Measurements from ENCODE around the gene IRX2.

The IRX2 gene

GRCh38 chr5:2755681-2756171, 4.2 kb upstream of the IRX2 start:
- H3K27ac ChIP-seq = no peak overlapping the region
- no peak for TF ChIP-seq ZFX (IDR thresholded peaks at IDR 0.05)
- no peak for TF ChIP-seq CTCF (conservative IDR thresholded peaks at IDR 0.05)

GRCh38 chr5:2755076-2755680, 3.7 kb upstream of the IRX2 start:
- no peak overlapping the region for H3K27ac ChIP-seq
- TF ChIP-seq ZFX (IDR thresholded peaks at IDR 0.05) = no peak

- TF ChIP-seq CTCF (conservative IDR thresholded peaks at IDR 0.05) = no peak
- no peak for TF ChIP-seq ZFX (IDR thresholded peaks at IDR 0.05)
- no peak overlapping the region for H3K27ac ChIP-seq
Measured at GRCh38 chr5:2754581-2755075, 3.2 kb upstream of the IRX2 start.

GRCh38 chr5:2753452-2754420, 2.3 kb upstream of the IRX2 start:
- no peak overlapping the region for H3K27ac ChIP-seq
- TF ChIP-seq ZFX (IDR thresholded peaks at IDR 0.05) (no peak), CTCF (conservative IDR thresholded peaks at IDR 0.05) (no peak)

- peak overlapping the region; percentile 73; the same call in 1 of the 2 replicates for H3K27ac ChIP-seq
- no peak for TF ChIP-seq CTCF (conservative IDR thresholded peaks at IDR 0.05)
- TF ChIP-seq ZFX (IDR thresholded peaks at IDR 0.05) = no peak
Measured at GRCh38 chr5:2752821-2753439, 1.5 kb upstream of the IRX2 start.

GRCh38 chr5:2752059-2752820, 763 bp upstream of the IRX2 start:
- TF ChIP-seq CTCF (conservative IDR thresholded peaks at IDR 0.05) (no peak), ZFX (IDR thresholded peaks at IDR 0.05) (peak; percentile 50; the same call in 1 of the 2 replicates)
- peak overlapping the region; percentile 73 for H3K27ac ChIP-seq
